Vagina (tissue), 2 donors: ENCODE results near the gene PLIN1.

Experiments
- CTCF ChIP-seq, 3 experiments: fragments of 450-650 bp in 2 of 3; fragments of 200-600 bp in 1 of 3; sonication (generic) in 1 of 3; IDR thresholded peaks; one replicate each; pipeline ENCODE4 v1.5.1; 2017 to 2019; ENCODE audit warnings: antibody characterized with exemption in 3 of 3, mild to moderate bottlenecking in 2 of 3, moderate library complexity in 2 of 3
- POLR2A ChIP-seq, 2 donors: fragments of 450-650 bp; IDR thresholded peaks; one replicate each; pipeline ENCODE4 v1.6.1; 2017; ENCODE audit warnings: antibody characterized with exemption in 2 of 2, mild to moderate bottlenecking in 2 of 2, moderate library complexity in 2 of 2

GRCh38 chr15:89645680-89646079, 33.5 kb downstream of the PLIN1 start:
- no peak for TF ChIP-seq CTCF (IDR thresholded peaks at IDR 0.05)
- no peak for TF ChIP-seq POLR2A (IDR thresholded peaks at IDR 0.05)
